Transverse colon (tissue), 4 donors: ENCODE measurements around the gene NES.
A peak's percentile ranks its signal among the peaks of the same experiment; 100 is the strongest.

ENCODE experiments used
- CTCF ChIP-seq, 5 experiments: fragments of 200-600 bp in 3 of 5; fragments of 450-650 bp in 2 of 5; sonication (generic) in 3 of 5; IDR thresholded peaks; 1 replicate in 2 of 5; 2 replicates in 3 of 5; pipeline ENCODE4 v1.5.1; 2016 to 2017; ENCODE audit warnings: antibody characterized with exemption in 5 of 5, inconsistent platforms in 3 of 5, mild to moderate bottlenecking in 2 of 5, moderate library complexity in 1 of 5
- POLR2A ChIP-seq: fragments of 450-650 bp; IDR thresholded peaks from one replicate; pipeline ENCODE4 v1.6.1; 2016; ENCODE audit warnings: antibody characterized with exemption, mild to moderate bottlenecking, moderate library complexity
- POLR2AphosphoS5 ChIP-seq, 3 donors: sonication (generic); formaldehyde crosslinking; IDR thresholded peaks; one replicate each; pipeline ENCODE4 v1.6.1; 2016; ENCODE audit warnings: antibody characterized with exemption in 3 of 3

- TF ChIP-seq CTCF (IDR thresholded peaks at IDR 0.05) (peak; percentile 54 to 64 (median 62)), POLR2A (no peak), POLR2AphosphoS5 (IDR thresholded peaks at IDR 0.05) (no peak)
Observed at GRCh38 chr1:156627313-156627880, 49.8 kb downstream of the NES start.
